ENCODE results near the gene LRRC7.
"Not testable (repeated sequence)": the region's sequence is repeated elsewhere in the genome, so short reads cannot be mapped to it uniquely, and the experiment has no call there.

The LRRC7 gene

GRCh38 chr1:69787151-69787550 lies 219.4 kb downstream of the LRRC7 start:
- no peak for DNase-seq

GRCh38 chr1:69791311-69791710 lies 223.6 kb downstream of the LRRC7 start:
- no peak for DNase-seq

- DNase-seq = no peak
These were observed 227.1 kb downstream of the LRRC7 start for GRCh38 chr1:69794831-69795230.

- no peak for DNase-seq
These were observed 247.2 kb downstream of the LRRC7 start for GRCh38 chr1:69814926-69815325.

- DNase-seq = no peak
These were observed 257.2 kb downstream of the LRRC7 start for GRCh38 chr1:69824932-69825331.

GRCh38 chr1:69827732-69828131 lies 260.0 kb downstream of the LRRC7 start:
- no peak for DNase-seq

- no peak for DNase-seq
These were observed 265.8 kb downstream of the LRRC7 start for GRCh38 chr1:69833536-69833935.

GRCh38 chr1:69834336-69834735 lies 266.6 kb downstream of the LRRC7 start:
- DNase-seq = no peak

- DNase-seq = no peak
These were observed 268.2 kb downstream of the LRRC7 start for GRCh38 chr1:69835955-69836354.

- no peak for DNase-seq
These were observed 269.4 kb downstream of the LRRC7 start for GRCh38 chr1:69836971-69837636.

- DNase-seq = no peak
These were observed 274.6 kb downstream of the LRRC7 start for GRCh38 chr1:69842326-69842725.

GRCh38 chr1:69845655-69846054 lies 277.9 kb downstream of the LRRC7 start:
- no peak for DNase-seq

GRCh38 chr1:69846267-69846666 lies 278.5 kb downstream of the LRRC7 start:
- no peak for DNase-seq

GRCh38 chr1:69847670-69848069 lies 279.9 kb downstream of the LRRC7 start:
- no peak for DNase-seq

GRCh38 chr1:69852151-69852550 lies 284.4 kb downstream of the LRRC7 start:
- no peak for DNase-seq

- DNase-seq = no peak
These were observed 285.0 kb downstream of the LRRC7 start for GRCh38 chr1:69852706-69853105.

GRCh38 chr1:69858534-69858933 lies 290.8 kb downstream of the LRRC7 start:
- DNase-seq = no peak

GRCh38 chr1:69861641-69862040 lies 293.9 kb downstream of the LRRC7 start:
- DNase-seq = no peak

- DNase-seq = no peak
These were observed 295.2 kb downstream of the LRRC7 start for GRCh38 chr1:69862906-69863305.

- DNase-seq = no peak
These were observed 296.0 kb downstream of the LRRC7 start for GRCh38 chr1:69863704-69864103.

GRCh38 chr1:69871412-69871811 lies 303.7 kb downstream of the LRRC7 start:
- DNase-seq = no peak

GRCh38 chr1:69878338-69878737 lies 310.6 kb downstream of the LRRC7 start:
- no peak for DNase-seq

GRCh38 chr1:69888016-69888415 lies 320.3 kb downstream of the LRRC7 start:
- DNase-seq = not testable (repeated sequence)

- no peak for DNase-seq
These were observed 320.9 kb downstream of the LRRC7 start for GRCh38 chr1:69888657-69889056.

GRCh38 chr1:69898403-69898947 lies 330.8 kb downstream of the LRRC7 start:
- no peak for DNase-seq
